HepG2 (cell line): ENCODE data around the gene C6orf132. TPM values are rescaled to one million over a fixed set of nuclear protein-coding genes. Genes with fewer than 3 reads are reported as not detected.

Experiments used
- ATAC-seq: fragments of 200-7000 bp; cut with Tn5 transposase; 3 replicates; pipeline ENCODE4 v1.9.1; 2020; ENCODE audit warnings: mild to moderate bottlenecking, moderate library complexity
- BruUV-seq: library from RNA; stranded (reverse); fragments of 400-500 nt; replicated peaks from 2 replicates; lab custom pipeline; 2021; lab: Mats Ljungman, UMichigan
- CTCF ChIA-PET: fragments of 300-600 bp; formaldehyde crosslinking; extraction: SDS; loops from one replicate; lab custom pipeline; 2021; ENCODE audit warnings: low total read pairs, inconsistent platforms, low intra/inter-chr PET ratio; lab: Yijun Ruan, JAX
- POLR2A ChIA-PET: fragments of 350-600 bp; sonication (Branson Sonifier 250); formaldehyde crosslinking; loops from one replicate; lab custom pipeline; 2020; ENCODE audit warnings: antibody characterized with exemption, inconsistent platforms; lab: Yijun Ruan, JAX
- DNase-seq: peaks from one replicate; pipeline ENCODE4 v3.0.0-alpha.2; 2015; ENCODE audit warnings: low spot score
- FAIRE-seq: peaks from 3 replicates; lab custom pipeline; 2011; peaks lifted over from hg19 to GRCh38; lab: Jason Lieb, UNC
- H2AFZ ChIP-seq: one replicate; pipeline ENCODE4 v1.6.1; 2011; ENCODE audit warnings: low read length, inconsistent platforms
- H3K27ac ChIP-seq: fragments of 300-600 bp; 3 replicates; pipeline ENCODE4 v1.8.0; 2011; ENCODE audit warnings: mixed run types, mild to moderate bottlenecking, mixed read lengths, low read length, inconsistent platforms; ENCODE audit not compliant: insufficient read depth; ENCODE audit errors: extremely low read length
- H3K27me3 ChIP-seq, 2 experiments: fragments of 200-600 bp in 1 of 2; 2 replicates in 1 of 2; 3 replicates in 1 of 2; pipeline versions ENCODE4 v1.6.0 to v1.8.0; 2011; ENCODE audit warnings: low read length in 2 of 2, mild to moderate bottlenecking in 2 of 2, moderate library complexity in 2 of 2, inconsistent platforms in 1 of 2; ENCODE audit not compliant: insufficient read depth in 2 of 2, control insufficient read depth in 1 of 2
- H3K36me3 ChIP-seq, 2 experiments: fragments of 200-600 bp in 1 of 2; replicated peaks in 1 of 2; 2 replicates in 1 of 2; 3 replicates in 1 of 2; pipeline versions ENCODE4 v1.5.1 to v1.8.0; 2011; ENCODE audit warnings: low read length in 2 of 2, inconsistent platforms in 1 of 2; ENCODE audit not compliant: insufficient read depth in 2 of 2, control insufficient read depth in 1 of 2
- H3K4me1 ChIP-seq: 2 replicates; pipeline ENCODE4 v1.5.1; 2012; ENCODE audit warnings: low read length, inconsistent platforms; ENCODE audit not compliant: insufficient read depth
- H3K4me2 ChIP-seq: 2 replicates; pipeline ENCODE4 v1.6.0; 2011; ENCODE audit warnings: low read depth, low read length, inconsistent platforms
- H3K4me3 ChIP-seq, 3 experiments: fragments of 200-600 bp in 1 of 3; sonication (generic), shearing (Covaris generic) in 1 of 3; replicated peaks in 1 of 3; 2 replicates each; pipeline ENCODE4 v1.5.1; 2011 to 2016; ENCODE audit warnings: low read length in 3 of 3, inconsistent platforms in 2 of 3, low read depth in 2 of 3, mild to moderate bottlenecking in 2 of 3, control low read depth in 1 of 3, mixed read lengths in 1 of 3; ENCODE audit not compliant: insufficient read depth in 1 of 3
- H3K79me2 ChIP-seq: one replicate; pipeline ENCODE4 v1.6.1; 2011; ENCODE audit warnings: low read length, inconsistent platforms; ENCODE audit not compliant: insufficient read depth
- H3K9ac ChIP-seq: 2 replicates; pipeline ENCODE4 v1.6.0; 2011; ENCODE audit warnings: mild to moderate bottlenecking, low read depth, low read length, inconsistent platforms; ENCODE audit not compliant: insufficient read depth
- H3K9me3 ChIP-seq: 2 replicates; pipeline ENCODE4 v1.5.1; 2012; ENCODE audit warnings: mild to moderate bottlenecking, low read length
- H4K20me1 ChIP-seq: 2 replicates; pipeline ENCODE4 v1.6.0; 2011; ENCODE audit warnings: inconsistent platforms, mild to moderate bottlenecking, low read length, moderate library complexity; ENCODE audit not compliant: insufficient read depth
- GATA4 ChIP-seq: sonication (generic); IDR thresholded peaks from 2 replicates; pipeline ENCODE4 v1.6.1; 2016; ENCODE audit warnings: antibody characterized with exemption, low read depth, borderline replicate concordance
- GTF2F1 ChIP-seq: fragments of 150-350 bp; IDR thresholded peaks from 2 replicates; pipeline ENCODE4 v1.6.1; 2014; ENCODE audit warnings: low read length
- HDAC2 ChIP-seq: sonication (generic); formaldehyde crosslinking; IDR thresholded peaks from 2 replicates; pipeline ENCODE4 v1.4.0; 2020; ENCODE audit warnings: missing genetic modification reagents
- HOXA3 ChIP-seq: sonication (generic); formaldehyde crosslinking; IDR thresholded peaks from 2 replicates; pipeline ENCODE4 v1.5.0; 2020; ENCODE audit warnings: missing genetic modification reagents
- KDM3A ChIP-seq: IDR thresholded peaks from 2 replicates; pipeline ENCODE4 v1.6.1; 2018; ENCODE audit warnings: low read depth, missing compliant biosample characterization
- MBD4 ChIP-seq: IDR thresholded peaks from 2 replicates; pipeline ENCODE4 v1.6.1; 2012; ENCODE audit warnings: low read length, inconsistent platforms, borderline replicate concordance
- MIXL1 ChIP-seq: IDR thresholded peaks from 2 replicates; pipeline ENCODE4 v1.6.1; 2016
- REPIN1 ChIP-seq: sonication (generic); formaldehyde crosslinking; IDR thresholded peaks from 2 replicates; pipeline ENCODE4 v1.8.0; 2022; ENCODE audit warnings: missing genetic modification reagents, low read depth, mild to moderate bottlenecking, borderline replicate concordance
- RXRA ChIP-seq: sonication (generic); formaldehyde crosslinking; IDR thresholded peaks from 2 replicates; pipeline ENCODE4 v1.5.1; 2020; ENCODE audit warnings: missing genetic modification reagents
- XRCC5 ChIP-seq: fragments of 200-400 bp; formaldehyde crosslinking; optimal IDR thresholded peaks from 2 replicates; pipeline ENCODE3; 2017; ENCODE audit warnings: mild to moderate bottlenecking, low read length
- ZBTB1 ChIP-seq: sonication (generic); formaldehyde crosslinking; IDR thresholded peaks from 2 replicates; pipeline ENCODE4 v1.4.0; 2020; ENCODE audit warnings: missing genetic modification reagents, borderline replicate concordance
- ZFAT ChIP-seq: sonication (generic); formaldehyde crosslinking; conservative IDR thresholded peaks from 2 replicates; pipeline ENCODE4 v1.8.1; 2023; ENCODE audit warnings: missing genetic modification reagents, inconsistent platforms
- ZNF263 ChIP-seq: sonication (generic); formaldehyde crosslinking; IDR thresholded peaks from 2 replicates; pipeline ENCODE4 v1.4.0; 2020; ENCODE audit warnings: missing genetic modification reagents
- ZNF572 ChIP-seq: sonication (generic); formaldehyde crosslinking; IDR thresholded peaks from 2 replicates; pipeline ENCODE4 v1.5.1; 2020; ENCODE audit warnings: mild to moderate bottlenecking, missing genetic modification reagents
- ZNF773 ChIP-seq: sonication (generic); formaldehyde crosslinking; IDR thresholded peaks from 2 replicates; pipeline ENCODE4 v1.4.0; 2020; ENCODE audit warnings: missing genetic modification reagents, borderline replicate concordance
- WGBS: methylation state at CpG from one replicate; pipeline ENCODE4 v1.1.6; 2017; ENCODE audit warnings: low lambda C conversion rate; 5-methylcytosine and 5-hydroxymethylcytosine counted together
- in situ Hi-C: cut with HindIII; loops from 2 replicates; pipeline ENCODE4 v1.10.0; 2017; ENCODE audit warnings: low pct_unique_long_range_greater_than_20kb; ENCODE audit not compliant: extremely low pct_ligation_motif_present
- intact Hi-C: fragments of 100-400 bp; cut with micrococcal nuclease; formaldehyde crosslinking; loops from one replicate; pipeline ENCODE4 v1.10.0; 2022; ENCODE audit not compliant: unreplicated experiment
- polyA plus RNA-seq, 8 experiments: library from polyadenylated mRNA; depleted of rRNA in 3 of 8; stranded (reverse) in 7 of 8; unstranded in 1 of 8; fragments of >200 nt; fragmentation: Illumina TruSeq in 4 of 8; extraction: Trizol in 4 of 8; gene quantifications; 2 replicates each; pipeline versions ENCODE4 v1.2.1 to v1.2.3, GENCODE V29; 2011 to 2016; ENCODE audit warnings: low read depth in 4 of 8, missing spikeins in 1 of 8, mixed read lengths in 1 of 8; ENCODE audit not compliant: insufficient read depth in 1 of 8
- total RNA-seq, 5 experiments: library from RNA; depleted of rRNA; stranded (reverse); fragments of >200 nt; fragmentation: Illumina TruSeq; extraction: Trizol; gene quantifications; 2 replicates each; pipeline ENCODE4 v1.2.3, GENCODE V29; 2016; ENCODE audit warnings: low read depth in 1 of 5
- TF ChIP-seq, protein P1 (sequence below): sonication (generic); formaldehyde crosslinking; IDR thresholded peaks from 2 replicates; pipeline ENCODE4 v1.4.0; 2020; ENCODE audit warnings: missing genetic modification reagents
- TF ChIP-seq, protein P2 (sequence below): IDR thresholded peaks from 2 replicates; pipeline ENCODE4 v1.4.0; 2020; ENCODE audit warnings: mild to moderate bottlenecking, missing genetic modification reagents
- TF ChIP-seq, protein P3 (sequence below): IDR thresholded peaks from 2 replicates; pipeline ENCODE4 v1.6.1; 2012; ENCODE audit warnings: inconsistent platforms

The C6orf132 gene
- total and polyA plus RNA-seq, 2 of the 13 experiments (the other 11 are each of a cell fraction or from before 2014, with no cell fraction given), result 0.78 to 3.0 TPM

DNA sequence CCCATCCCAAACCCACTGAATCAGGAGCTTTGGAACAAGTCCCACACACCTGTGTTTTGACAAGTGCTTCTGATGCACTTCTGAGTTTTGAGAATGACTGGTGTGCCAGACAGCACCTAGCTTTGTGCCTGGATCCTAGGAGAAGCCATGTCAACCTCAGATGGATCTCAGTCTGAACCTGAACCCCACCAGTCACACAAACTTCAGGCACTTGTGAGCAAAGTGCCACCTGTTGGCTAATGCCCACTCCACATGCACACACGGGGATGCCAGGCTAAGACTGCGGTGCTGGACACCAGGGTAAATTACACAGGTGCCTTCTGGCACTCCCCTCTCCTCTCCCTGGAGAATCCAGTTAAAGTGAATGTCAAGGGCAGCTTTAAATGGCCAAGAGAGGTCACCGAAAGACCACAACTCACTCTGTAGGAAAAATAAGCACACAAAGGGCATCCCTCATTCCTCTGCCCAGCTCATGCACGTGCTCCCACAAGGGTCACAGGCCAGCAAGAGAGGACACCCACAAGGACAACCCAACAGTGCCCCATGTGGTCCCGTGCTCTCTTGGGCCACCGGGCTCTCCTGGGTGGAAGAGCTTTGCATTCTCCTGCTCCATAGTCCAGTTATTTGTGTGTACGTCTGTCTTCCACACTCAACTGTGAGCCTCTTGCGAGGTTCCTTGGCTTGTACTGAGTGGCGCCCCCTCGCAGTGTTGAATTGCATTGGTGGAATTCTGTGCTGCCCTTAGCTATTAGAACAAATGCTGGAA, 46.5 kb downstream of the C6orf132 start:
- H3K27ac ChIP-seq, result no peak overlapping the region
- H3K36me3 ChIP-seq, result no peaks in the 10 kb centered on the region
- peaks cover 0 to 6% of the 10 kb centered on the region in 2 experiments; a peak in 1 of 5 replicates for H3K27me3 ChIP-seq
- H3K9ac ChIP-seq, result no peak overlapping the region
- peak; percentile 67 for ATAC-seq
- DNase-seq, result peak; percentile 74
- H3K4me1 ChIP-seq, result peaks cover 65% of the 10 kb centered on the region
- peak; percentile 83 for FAIRE-seq
- H4K20me1 ChIP-seq, result no peaks in the 10 kb centered on the region
- H3K9me3 ChIP-seq, result no peaks in the 10 kb centered on the region
- no peaks in the 10 kb centered on the region for H3K79me2 ChIP-seq
- ChIA-PET POLR2A (interaction anchor here (0.6 to 1.8 kb wide), 7 partner anchors 9 to 120 kb away, joined by 3 to 14 read pairs (median 4); partner anchors contain the start of gene C6orf132), CTCF (interaction anchor here (1.0 to 1.4 kb wide), 2 partner anchors 71 to 119 kb away, joined by 4 to 6 read pairs; no protein-coding TSS in a partner anchor)
- no TSS peak for BruUV-seq
- in situ Hi-C loops (no loop called here), intact Hi-C loops (loop anchor here (1.0 to 2.0 kb wide), 2 partner anchors 41 to 70 kb away; no protein-coding TSS in a partner anchor)
- no peak overlapping the region; a peak in 1 of 6 replicates for H3K4me3 ChIP-seq
- 14% methylated on average over 9 of the region's 10 CpGs for WGBS
- H2AFZ ChIP-seq, result no peak overlapping the region
- peak overlapping the region; percentile 48 for H3K4me2 ChIP-seq
- TF ChIP-seq, protein P1, sequence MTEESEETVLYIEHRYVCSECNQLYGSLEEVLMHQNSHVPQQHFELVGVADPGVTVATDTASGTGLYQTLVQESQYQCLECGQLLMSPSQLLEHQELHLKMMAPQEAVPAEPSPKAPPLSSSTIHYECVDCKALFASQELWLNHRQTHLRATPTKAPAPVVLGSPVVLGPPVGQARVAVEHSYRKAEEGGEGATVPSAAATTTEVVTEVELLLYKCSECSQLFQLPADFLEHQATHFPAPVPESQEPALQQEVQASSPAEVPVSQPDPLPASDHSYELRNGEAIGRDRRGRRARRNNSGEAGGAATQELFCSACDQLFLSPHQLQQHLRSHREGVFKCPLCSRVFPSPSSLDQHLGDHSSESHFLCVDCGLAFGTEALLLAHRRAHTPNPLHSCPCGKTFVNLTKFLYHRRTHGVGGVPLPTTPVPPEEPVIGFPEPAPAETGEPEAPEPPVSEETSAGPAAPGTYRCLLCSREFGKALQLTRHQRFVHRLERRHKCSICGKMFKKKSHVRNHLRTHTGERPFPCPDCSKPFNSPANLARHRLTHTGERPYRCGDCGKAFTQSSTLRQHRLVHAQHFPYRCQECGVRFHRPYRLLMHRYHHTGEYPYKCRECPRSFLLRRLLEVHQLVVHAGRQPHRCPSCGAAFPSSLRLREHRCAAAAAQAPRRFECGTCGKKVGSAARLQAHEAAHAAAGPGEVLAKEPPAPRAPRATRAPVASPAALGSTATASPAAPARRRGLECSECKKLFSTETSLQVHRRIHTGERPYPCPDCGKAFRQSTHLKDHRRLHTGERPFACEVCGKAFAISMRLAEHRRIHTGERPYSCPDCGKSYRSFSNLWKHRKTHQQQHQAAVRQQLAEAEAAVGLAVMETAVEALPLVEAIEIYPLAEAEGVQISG (CRISPR knock-in tag), result peak; percentile 87
- 0 out of 2 replicates have a peak, but pooled peaks have one; percentile 23 for TF ChIP-seq GTF2F1
- TF ChIP-seq, protein P2, sequence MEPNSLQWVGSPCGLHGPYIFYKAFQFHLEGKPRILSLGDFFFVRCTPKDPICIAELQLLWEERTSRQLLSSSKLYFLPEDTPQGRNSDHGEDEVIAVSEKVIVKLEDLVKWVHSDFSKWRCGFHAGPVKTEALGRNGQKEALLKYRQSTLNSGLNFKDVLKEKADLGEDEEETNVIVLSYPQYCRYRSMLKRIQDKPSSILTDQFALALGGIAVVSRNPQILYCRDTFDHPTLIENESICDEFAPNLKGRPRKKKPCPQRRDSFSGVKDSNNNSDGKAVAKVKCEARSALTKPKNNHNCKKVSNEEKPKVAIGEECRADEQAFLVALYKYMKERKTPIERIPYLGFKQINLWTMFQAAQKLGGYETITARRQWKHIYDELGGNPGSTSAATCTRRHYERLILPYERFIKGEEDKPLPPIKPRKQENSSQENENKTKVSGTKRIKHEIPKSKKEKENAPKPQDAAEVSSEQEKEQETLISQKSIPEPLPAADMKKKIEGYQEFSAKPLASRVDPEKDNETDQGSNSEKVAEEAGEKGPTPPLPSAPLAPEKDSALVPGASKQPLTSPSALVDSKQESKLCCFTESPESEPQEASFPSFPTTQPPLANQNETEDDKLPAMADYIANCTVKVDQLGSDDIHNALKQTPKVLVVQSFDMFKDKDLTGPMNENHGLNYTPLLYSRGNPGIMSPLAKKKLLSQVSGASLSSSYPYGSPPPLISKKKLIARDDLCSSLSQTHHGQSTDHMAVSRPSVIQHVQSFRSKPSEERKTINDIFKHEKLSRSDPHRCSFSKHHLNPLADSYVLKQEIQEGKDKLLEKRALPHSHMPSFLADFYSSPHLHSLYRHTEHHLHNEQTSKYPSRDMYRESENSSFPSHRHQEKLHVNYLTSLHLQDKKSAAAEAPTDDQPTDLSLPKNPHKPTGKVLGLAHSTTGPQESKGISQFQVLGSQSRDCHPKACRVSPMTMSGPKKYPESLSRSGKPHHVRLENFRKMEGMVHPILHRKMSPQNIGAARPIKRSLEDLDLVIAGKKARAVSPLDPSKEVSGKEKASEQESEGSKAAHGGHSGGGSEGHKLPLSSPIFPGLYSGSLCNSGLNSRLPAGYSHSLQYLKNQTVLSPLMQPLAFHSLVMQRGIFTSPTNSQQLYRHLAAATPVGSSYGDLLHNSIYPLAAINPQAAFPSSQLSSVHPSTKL (CRISPR knock-in tag), result peak; percentile 49
- TF ChIP-seq HOXA3 (CRISPR knock-in tag), result peak; percentile 50; the same call in 1 of the 2 replicates
- no peak for TF ChIP-seq GATA4
- no peak for TF ChIP-seq ZFAT (CRISPR knock-in tag)
- TF ChIP-seq XRCC5, result peak; percentile 46
- TF ChIP-seq ZBTB1 (CRISPR knock-in tag), result no peak
- TF ChIP-seq ZNF263 (CRISPR knock-in tag), result peak; percentile 95
- TF ChIP-seq MBD4, result no peak
- peak; percentile 89 for TF ChIP-seq ZNF572 (CRISPR knock-in tag)
- TF ChIP-seq MIXL1 (CRISPR knock-in tag), result no peak
- no peak for TF ChIP-seq ZNF773 (CRISPR knock-in tag)
- TF ChIP-seq, protein P3, sequence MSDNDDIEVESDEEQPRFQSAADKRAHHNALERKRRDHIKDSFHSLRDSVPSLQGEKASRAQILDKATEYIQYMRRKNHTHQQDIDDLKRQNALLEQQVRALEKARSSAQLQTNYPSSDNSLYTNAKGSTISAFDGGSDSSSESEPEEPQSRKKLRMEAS, result peak; percentile 77
- TF ChIP-seq REPIN1 (CRISPR knock-in tag), result 0 out of 2 replicates have a peak, but pooled peaks have one; percentile 16
- TF ChIP-seq HDAC2 (CRISPR knock-in tag), result 0 out of 2 replicates have a peak, but pooled peaks have one; percentile 24
- TF ChIP-seq KDM3A, result no peak
- TF ChIP-seq RXRA (CRISPR knock-in tag), result 0 out of 2 replicates have a peak, but pooled peaks have one; percentile 69
